Neural progenitor cell (in vitro differentiated cells): Measurements from ENCODE around the gene DGCR6. TPM values are rescaled to one million over a fixed set of nuclear protein-coding genes. Genes with fewer than 3 reads are reported as not detected.
"Not testable (repeated sequence)": the region's sequence is repeated elsewhere in the genome, so short reads cannot be mapped to it uniquely, and the experiment has no call there.

Experiments
- DNase-seq: peaks from one replicate; pipeline ENCODE4 v3.0.0-alpha.2; 2016; ENCODE audit warnings: low spot score
- H2AFZ ChIP-seq: fragments of 200-600 bp; sonication (generic); replicated peaks from 2 replicates; pipeline ENCODE4 v1.6.1; 2016; ENCODE audit warnings: antibody characterized with exemption
- H3F3A ChIP-seq: fragments of 200-600 bp; sonication (generic); 2 replicates; pipeline ENCODE4 v1.6.1; 2016; ENCODE audit warnings: antibody characterized with exemption, low read depth
- H3K27ac ChIP-seq: fragments of 200-600 bp; sonication (generic); 2 replicates; pipeline ENCODE4 v1.5.1; 2016; ENCODE audit warnings: mild to moderate bottlenecking
- H3K27me3 ChIP-seq: fragments of 200-600 bp; sonication (generic); 2 replicates; pipeline ENCODE4 v1.6.1; 2016; ENCODE audit warnings: mild to moderate bottlenecking, moderate library complexity
- H3K36me3 ChIP-seq: fragments of 200-600 bp; sonication (generic); 2 replicates; pipeline ENCODE4 v1.5.1; 2016
- H3K4me1 ChIP-seq: fragments of 200-600 bp; sonication (generic); 2 replicates; pipeline ENCODE4 v1.6.1; 2016; ENCODE audit warnings: mixed run types
- H3K4me2 ChIP-seq: fragments of 200-600 bp; sonication (generic); 2 replicates; pipeline ENCODE4 v1.6.1; 2016
- H3K4me3 ChIP-seq: fragments of 200-600 bp; sonication (generic); 2 replicates; pipeline ENCODE4 v1.5.1; 2016
- H3K79me2 ChIP-seq: fragments of 200-600 bp; sonication (generic); 2 replicates; pipeline ENCODE4 v1.6.1; 2016; ENCODE audit warnings: low read depth
- H3K9ac ChIP-seq: fragments of 200-600 bp; sonication (generic); 2 replicates; pipeline ENCODE4 v1.6.1; 2016
- H3K9me3 ChIP-seq: fragments of 200-600 bp; sonication (generic); 2 replicates; pipeline ENCODE4 v1.5.1; 2016; ENCODE audit warnings: low read depth
- H4K20me1 ChIP-seq: fragments of 200-600 bp; sonication (generic); 2 replicates; pipeline ENCODE4 v1.6.1; 2016; ENCODE audit warnings: low read depth
- H3K27ac Mint-ChIP-seq: 3 replicates; pipeline ENCODE4 v1.8.0; 2021; ENCODE audit warnings: mixed read lengths
- H3K27me3 Mint-ChIP-seq: 2 replicates; pipeline ENCODE4 v1.8.0; 2022; ENCODE audit warnings: low read depth, mild to moderate bottlenecking, inconsistent platforms, moderate library complexity, mixed read lengths; ENCODE audit not compliant: insufficient read depth
- H3K36me3 Mint-ChIP-seq: 3 replicates; pipeline ENCODE4 v1.8.0; 2021; ENCODE audit warnings: mixed read lengths
- H3K4me1 Mint-ChIP-seq: 3 replicates; pipeline ENCODE4 v1.8.0; 2021; ENCODE audit warnings: mixed read lengths
- H3K4me3 Mint-ChIP-seq: 3 replicates; pipeline ENCODE4 v1.8.0; 2021; ENCODE audit warnings: mild to moderate bottlenecking, moderate library complexity, mixed read lengths
- H3K9me3 Mint-ChIP-seq: 3 replicates; pipeline ENCODE4 v1.8.0; 2020; ENCODE audit warnings: mixed read lengths
- EZH2 ChIP-seq: fragments of 200-600 bp; sonication (generic); IDR thresholded peaks from 2 replicates; pipeline ENCODE4 v1.6.1; 2017; ENCODE audit warnings: antibody characterized with exemption, mild to moderate bottlenecking, moderate library complexity
- EZH2phosphoT487 ChIP-seq: fragments of 200-600 bp; sonication (generic); IDR thresholded peaks from 2 replicates; pipeline ENCODE4 v1.6.1; 2017; ENCODE audit warnings: antibody characterized with exemption
- total RNA-seq: library from RNA; depleted of rRNA; stranded (reverse); fragments of >200 nt; gene quantifications from 2 replicates; pipeline ENCODE4 v1.2.3, GENCODE V29; 2015; ENCODE audit warnings: low replicate concordance
- TF ChIP-seq, protein P1 (sequence below): fragments of 200-600 bp; sonication (generic); IDR thresholded peaks from 2 replicates; pipeline ENCODE4 v1.5.1; 2017; ENCODE audit warnings: antibody characterized with exemption, mild to moderate bottlenecking

Gene DGCR6
- 4.2 and 5.2 TPM in 2 replicates for total RNA-seq

DNA sequence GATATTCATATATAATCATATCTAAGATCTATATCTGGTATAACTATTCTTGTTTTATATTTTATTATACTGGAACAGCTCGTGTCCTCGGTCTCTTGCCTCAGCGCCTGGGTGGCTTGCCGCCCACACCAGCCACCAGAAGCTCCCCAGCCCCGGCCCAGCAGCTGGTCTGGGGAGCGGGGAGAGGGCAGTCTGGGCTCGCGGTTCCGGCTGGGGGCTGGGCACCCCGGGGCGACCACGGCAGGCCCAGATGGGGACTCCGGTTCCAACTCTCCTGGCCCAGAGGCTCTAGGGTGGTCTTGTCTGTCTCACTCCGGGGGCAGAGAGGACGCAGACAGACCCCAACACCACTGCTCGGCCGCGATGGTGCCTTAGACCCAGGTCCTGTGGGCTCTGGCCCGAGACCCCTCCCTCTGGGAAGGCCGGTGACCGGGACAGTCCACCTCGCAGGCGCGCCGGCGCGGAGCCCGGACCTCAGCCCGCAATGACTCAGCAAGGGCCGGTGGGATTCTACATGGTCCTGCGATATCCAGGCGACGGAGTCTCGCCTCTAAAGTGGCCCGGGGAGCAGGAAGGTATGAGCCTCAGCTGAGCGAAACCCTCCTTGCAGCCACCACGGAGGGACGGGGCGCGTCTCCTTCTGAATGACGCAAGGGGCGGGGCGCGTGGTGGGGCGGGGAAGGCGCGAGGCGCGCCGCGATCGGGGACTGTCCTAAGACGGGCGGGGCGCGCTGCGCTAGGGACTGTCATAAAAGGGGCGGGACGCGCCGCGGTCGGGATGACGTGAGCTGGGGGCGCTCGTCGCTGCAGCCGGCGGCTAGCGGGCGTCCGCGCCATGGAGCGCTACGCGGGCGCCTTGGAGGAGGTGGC is at the start of gene DGCR6:
TSS of gene DGCR6 (plus strand) at position 781 of the 870 bp plus-strand sequence. CDS start at position 836, 55 bp downstream.
- peaks cover 4% of the 10 kb centered on the region for H3K27me3 ChIP-seq
- TF ChIP-seq EZH2 (no peak), EZH2phosphoT487 (no peak)
- TF ChIP-seq, protein P1, sequence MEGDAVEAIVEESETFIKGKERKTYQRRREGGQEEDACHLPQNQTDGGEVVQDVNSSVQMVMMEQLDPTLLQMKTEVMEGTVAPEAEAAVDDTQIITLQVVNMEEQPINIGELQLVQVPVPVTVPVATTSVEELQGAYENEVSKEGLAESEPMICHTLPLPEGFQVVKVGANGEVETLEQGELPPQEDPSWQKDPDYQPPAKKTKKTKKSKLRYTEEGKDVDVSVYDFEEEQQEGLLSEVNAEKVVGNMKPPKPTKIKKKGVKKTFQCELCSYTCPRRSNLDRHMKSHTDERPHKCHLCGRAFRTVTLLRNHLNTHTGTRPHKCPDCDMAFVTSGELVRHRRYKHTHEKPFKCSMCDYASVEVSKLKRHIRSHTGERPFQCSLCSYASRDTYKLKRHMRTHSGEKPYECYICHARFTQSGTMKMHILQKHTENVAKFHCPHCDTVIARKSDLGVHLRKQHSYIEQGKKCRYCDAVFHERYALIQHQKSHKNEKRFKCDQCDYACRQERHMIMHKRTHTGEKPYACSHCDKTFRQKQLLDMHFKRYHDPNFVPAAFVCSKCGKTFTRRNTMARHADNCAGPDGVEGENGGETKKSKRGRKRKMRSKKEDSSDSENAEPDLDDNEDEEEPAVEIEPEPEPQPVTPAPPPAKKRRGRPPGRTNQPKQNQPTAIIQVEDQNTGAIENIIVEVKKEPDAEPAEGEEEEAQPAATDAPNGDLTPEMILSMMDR = no peak
- Mint-ChIP-seq H3K4me3 (no peak within 1 kb of the TSS), H3K9me3 (no peaks in the 10 kb centered on the region), H3K36me3 (no peaks in the 10 kb centered on the region), H3K4me1 (no peaks in the 10 kb centered on the region), H3K27me3 (no peaks in the 10 kb centered on the region), H3K27ac (no peak within 1 kb of the TSS)
- no peak within 1 kb of the TSS for H3K4me3 ChIP-seq
- H3K9me3 ChIP-seq = no peaks in the 10 kb centered on the region
- no peaks in the 10 kb centered on the region for H4K20me1 ChIP-seq
- no peak within 1 kb of the TSS for H2AFZ ChIP-seq
- no peak within 1 kb of the TSS for H3K4me2 ChIP-seq
- no peaks in the 10 kb centered on the region for H3K79me2 ChIP-seq
- no peaks in the 10 kb centered on the region for H3F3A ChIP-seq
- DNase-seq = no peak
- no peak within 1 kb of the TSS for H3K9ac ChIP-seq
- no peak within 1 kb of the TSS for H3K27ac ChIP-seq
- no peaks in the 10 kb centered on the region for H3K36me3 ChIP-seq
- no peaks in the 10 kb centered on the region for H3K4me1 ChIP-seq

DNA sequence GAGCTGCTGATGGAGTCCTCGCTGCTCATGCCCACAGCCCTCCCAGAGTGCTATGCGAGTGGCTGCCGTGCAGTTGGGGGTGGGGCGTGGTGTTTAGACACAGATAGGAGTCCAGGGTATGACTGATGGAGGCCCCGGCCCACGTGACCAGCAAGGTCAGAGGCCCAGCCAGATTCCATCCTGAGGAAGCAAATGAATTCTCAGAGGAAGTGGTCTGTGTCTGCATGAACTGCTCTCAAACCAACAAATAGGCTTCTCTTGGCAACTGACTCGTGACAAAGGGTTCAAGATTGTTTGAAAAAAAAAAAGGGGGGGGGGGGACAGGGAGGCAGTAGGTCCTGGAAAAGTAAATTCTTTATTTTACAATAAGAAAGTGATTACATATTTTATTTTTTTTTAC is 46.8 kb upstream of the DGCR6 start:
- not testable (repeated sequence) for H3K4me2 ChIP-seq, H3K4me1 Mint-ChIP-seq, H3K27me3 Mint-ChIP-seq, H3K36me3 ChIP-seq, H3K27ac Mint-ChIP-seq, H3K4me1 ChIP-seq, H3K9me3 Mint-ChIP-seq, H3K9ac ChIP-seq, H3K79me2 ChIP-seq, H2AFZ ChIP-seq, H3F3A ChIP-seq, H3K4me3 ChIP-seq, H4K20me1 ChIP-seq, H3K27ac ChIP-seq, H3K9me3 ChIP-seq, H3K4me3 Mint-ChIP-seq, H3K36me3 Mint-ChIP-seq, DNase-seq, H3K27me3 ChIP-seq

DNA sequence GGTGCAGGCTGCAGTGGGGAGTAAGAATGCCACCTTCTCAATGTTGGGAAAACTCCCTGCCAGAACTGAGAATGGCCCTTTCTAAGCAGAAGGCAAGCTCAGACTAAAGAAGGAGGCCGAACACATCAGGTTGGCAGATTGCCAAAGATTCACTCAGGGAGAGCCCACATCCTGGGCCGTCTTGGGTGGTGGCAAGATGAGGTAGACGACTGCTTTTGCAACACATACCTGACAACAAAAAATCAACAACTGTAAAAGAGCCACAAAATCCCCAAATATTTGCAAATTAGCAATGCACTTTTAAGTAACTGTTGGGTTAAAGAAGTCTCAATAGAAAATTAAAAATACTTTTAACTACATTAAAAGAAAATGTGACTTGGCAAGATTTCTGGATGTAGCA is 24.9 kb upstream of the DGCR6 start:
- H3K4me3 Mint-ChIP-seq, H3K4me1 Mint-ChIP-seq, H3K27ac Mint-ChIP-seq, H3K9ac ChIP-seq, H3K27me3 ChIP-seq, H3F3A ChIP-seq, H3K4me1 ChIP-seq, H3K27ac ChIP-seq, H3K9me3 ChIP-seq, H3K4me3 ChIP-seq, DNase-seq, H3K9me3 Mint-ChIP-seq, H2AFZ ChIP-seq, H3K36me3 ChIP-seq, H3K27me3 Mint-ChIP-seq, H3K4me2 ChIP-seq, H4K20me1 ChIP-seq, H3K36me3 Mint-ChIP-seq, H3K79me2 ChIP-seq: not testable (repeated sequence)

DNA sequence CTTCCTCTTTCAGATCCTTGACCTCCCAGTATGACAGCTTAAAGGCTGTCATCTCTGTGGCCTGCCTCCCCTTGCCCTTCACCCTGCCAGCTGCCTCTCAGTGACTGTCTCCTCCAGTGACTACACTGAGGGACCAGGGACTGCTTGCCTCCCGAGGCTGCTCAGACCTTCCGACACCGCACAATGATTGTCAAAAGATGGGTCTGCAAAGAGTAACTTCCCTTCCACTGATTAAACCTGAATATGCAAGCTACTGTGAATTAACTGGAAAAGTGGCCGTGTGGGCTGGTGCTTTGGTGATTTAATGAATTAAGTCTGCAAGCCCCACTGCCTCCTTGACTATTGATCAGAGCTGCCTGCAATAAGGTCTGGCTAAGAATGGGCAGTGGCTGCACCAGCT is 21.7 kb upstream of the DGCR6 start:
- not testable (repeated sequence) for H3K27me3 Mint-ChIP-seq, H3K36me3 ChIP-seq, H3K4me1 ChIP-seq, H3K9me3 Mint-ChIP-seq, H3K4me3 ChIP-seq, H3K79me2 ChIP-seq, H3K4me3 Mint-ChIP-seq, H3K9ac ChIP-seq, H4K20me1 ChIP-seq, H3K36me3 Mint-ChIP-seq, H2AFZ ChIP-seq, H3K9me3 ChIP-seq, H3F3A ChIP-seq, H3K4me1 Mint-ChIP-seq, H3K27me3 ChIP-seq, H3K27ac ChIP-seq, H3K4me2 ChIP-seq, H3K27ac Mint-ChIP-seq
- DNase-seq = peak; percentile 0

DNA sequence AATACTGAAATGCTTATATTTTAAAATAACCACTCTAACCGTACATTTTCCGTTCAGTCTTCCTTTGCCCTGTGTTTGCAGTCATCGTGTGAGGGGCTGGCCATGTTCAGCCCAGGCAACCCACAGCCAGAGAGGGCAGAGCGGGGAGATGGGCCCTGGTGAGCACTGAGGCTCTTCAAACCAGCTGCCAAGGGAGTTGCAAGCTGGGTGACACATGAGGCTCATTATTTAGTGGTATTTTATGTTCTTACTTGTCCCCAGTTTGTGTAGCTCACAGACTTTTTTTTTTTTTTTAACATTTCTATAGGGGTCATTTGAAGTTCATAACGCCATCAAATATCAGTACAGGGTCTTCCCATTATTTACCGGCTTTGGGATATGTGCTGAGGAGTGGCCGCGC is 18.0 kb upstream of the DGCR6 start:
- Histone ChIP-seq H3K27ac (no peak overlapping the region), H3F3A (peaks cover 8% of the 10 kb centered on the region), H2AFZ (no peak overlapping the region), H4K20me1 (no peaks in the 10 kb centered on the region), H3K9ac (no peak overlapping the region), H3K9me3 (no peaks in the 10 kb centered on the region), H3K36me3 (no peaks in the 10 kb centered on the region), H3K4me1 (no peaks in the 10 kb centered on the region), H3K4me2 (no peak overlapping the region), H3K27me3 (no peaks in the 10 kb centered on the region), H3K4me3 (no peak overlapping the region), H3K79me2 (no peaks in the 10 kb centered on the region)
- Mint-ChIP-seq H3K36me3 (no peaks in the 10 kb centered on the region), H3K4me1 (no peaks in the 10 kb centered on the region), H3K27me3 (no peaks in the 10 kb centered on the region), H3K4me3 (no peak overlapping the region), H3K9me3 (peaks cover 2% of the 10 kb centered on the region), H3K27ac (no peak overlapping the region)
- no peak for DNase-seq
- TF ChIP-seq EZH2 (no peak), EZH2phosphoT487 (no peak)
- TF ChIP-seq, protein P1 = no peak

DNA sequence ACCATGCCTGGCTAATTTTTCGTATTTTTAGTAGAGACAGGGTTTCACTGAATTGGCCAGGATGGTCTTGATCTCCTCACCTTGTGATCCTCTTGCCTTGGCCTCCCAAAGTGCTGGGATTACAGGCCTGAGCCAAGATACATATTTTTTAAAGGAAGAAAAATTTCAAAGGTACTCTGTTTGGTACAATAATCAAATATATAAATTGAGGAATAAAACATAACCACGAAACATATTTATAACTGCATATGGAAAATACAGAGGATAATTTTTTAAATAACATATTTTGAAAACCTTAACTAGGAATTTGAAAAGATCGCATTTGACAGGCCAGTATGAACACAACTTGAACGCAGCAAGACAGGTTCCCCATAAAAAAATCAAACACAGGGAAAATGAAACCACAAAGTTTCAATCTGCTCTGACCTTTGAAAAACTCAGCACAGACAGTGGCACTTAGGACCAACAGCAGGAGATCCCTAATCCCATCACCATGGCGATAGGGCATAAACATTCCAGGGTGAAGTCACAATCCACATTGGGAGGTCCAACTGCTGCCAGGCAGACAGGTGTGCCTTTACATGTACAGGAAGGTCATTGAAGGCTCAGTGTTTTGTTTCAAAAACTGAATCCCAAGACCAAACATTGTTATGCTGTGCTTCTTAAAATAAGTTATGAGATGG is 15.5 kb upstream of the DGCR6 start:
- H3K27me3 Mint-ChIP-seq, H3K36me3 ChIP-seq, H3K4me2 ChIP-seq, H4K20me1 ChIP-seq, H3K4me1 Mint-ChIP-seq, H3F3A ChIP-seq, H3K9me3 Mint-ChIP-seq, H3K79me2 ChIP-seq, H3K27me3 ChIP-seq, H3K9ac ChIP-seq, H3K36me3 Mint-ChIP-seq, H3K27ac Mint-ChIP-seq, H2AFZ ChIP-seq, H3K9me3 ChIP-seq, DNase-seq, H3K4me3 ChIP-seq, H3K4me1 ChIP-seq, H3K4me3 Mint-ChIP-seq, H3K27ac ChIP-seq: not testable (repeated sequence)
